Effector CD4-positive, alpha-beta T cell (primary cell): ENCODE results near the gene TMCO5A. TPM values are rescaled to one million over a fixed set of nuclear protein-coding genes. Genes with fewer than 3 reads are reported as not detected.
"Not testable (repeated sequence)": the region's sequence is repeated elsewhere in the genome, so short reads cannot be mapped to it uniquely, and the experiment has no call there.

ENCODE experiments used
- DNase-seq: peaks from one replicate; pipeline ENCODE4 v3.0.0-alpha.2; 2020
- total RNA-seq: gene quantifications from one replicate; lab custom pipeline; 2026; lab: John Stamatoyannopoulos, UW

The TMCO5A gene
- not detected for total RNA-seq

DNA sequence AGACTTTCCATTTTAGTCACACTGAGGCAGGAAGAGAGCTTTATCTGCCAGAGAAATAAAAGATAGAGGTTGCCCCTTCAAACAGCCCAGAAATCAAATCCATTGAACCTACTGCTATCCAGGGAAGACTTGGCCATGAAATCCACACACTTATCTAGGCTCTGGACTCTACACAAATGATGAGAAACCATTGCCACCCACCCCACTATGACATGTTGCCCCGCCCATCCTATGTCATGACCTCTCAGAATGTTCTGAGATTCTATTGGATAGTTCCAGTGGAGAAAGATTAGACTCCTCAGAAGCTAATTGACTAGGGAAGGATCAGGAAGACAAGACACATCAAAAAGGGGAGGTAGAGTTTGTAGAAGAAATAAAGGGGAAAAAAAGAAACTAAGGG lies at the start of gene TMCO5A:
Gene TMCO5A (plus strand): TSS at position 301 of the 400 bp plus-strand sequence. CDS start 1,684 bp downstream, outside the sequence.
- DNase-seq: no peak

GRCh38 chr15:37885651-37886050 lies 48.8 kb upstream of the TMCO5A start:
- no peak for DNase-seq

GRCh38 chr15:37888356-37888755 lies 46.1 kb upstream of the TMCO5A start:
- DNase-seq: no peak

- DNase-seq: no peak
These were observed 42.6 kb upstream of the TMCO5A start for GRCh38 chr15:37891766-37892368.

GRCh38 chr15:37893309-37893708 lies 41.1 kb upstream of the TMCO5A start:
- no peak for DNase-seq

- no peak for DNase-seq
These were observed 36.1 kb upstream of the TMCO5A start for GRCh38 chr15:37898362-37898761.

GRCh38 chr15:37900326-37901221 lies 33.9 kb upstream of the TMCO5A start:
- no peak for DNase-seq

DNA sequence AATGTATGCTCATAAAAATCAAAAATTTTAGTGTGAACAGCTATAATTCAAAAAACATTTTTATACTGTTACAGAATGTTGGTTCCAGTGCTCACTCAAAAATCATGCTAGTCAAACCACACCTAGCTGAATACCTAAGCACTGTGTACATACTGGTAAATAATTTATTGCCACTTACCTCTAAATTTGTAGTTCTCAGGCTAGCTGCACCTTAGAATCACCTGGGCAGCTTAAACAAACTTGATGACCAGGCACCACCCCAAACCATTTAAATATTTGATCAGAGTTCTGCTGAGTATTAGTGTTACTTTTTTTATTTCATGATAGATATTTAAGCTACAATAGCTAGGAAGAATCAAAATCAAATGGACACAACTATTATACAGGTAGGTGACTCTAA lies 32.3 kb upstream of the TMCO5A start:
- DNase-seq: no peak

DNA sequence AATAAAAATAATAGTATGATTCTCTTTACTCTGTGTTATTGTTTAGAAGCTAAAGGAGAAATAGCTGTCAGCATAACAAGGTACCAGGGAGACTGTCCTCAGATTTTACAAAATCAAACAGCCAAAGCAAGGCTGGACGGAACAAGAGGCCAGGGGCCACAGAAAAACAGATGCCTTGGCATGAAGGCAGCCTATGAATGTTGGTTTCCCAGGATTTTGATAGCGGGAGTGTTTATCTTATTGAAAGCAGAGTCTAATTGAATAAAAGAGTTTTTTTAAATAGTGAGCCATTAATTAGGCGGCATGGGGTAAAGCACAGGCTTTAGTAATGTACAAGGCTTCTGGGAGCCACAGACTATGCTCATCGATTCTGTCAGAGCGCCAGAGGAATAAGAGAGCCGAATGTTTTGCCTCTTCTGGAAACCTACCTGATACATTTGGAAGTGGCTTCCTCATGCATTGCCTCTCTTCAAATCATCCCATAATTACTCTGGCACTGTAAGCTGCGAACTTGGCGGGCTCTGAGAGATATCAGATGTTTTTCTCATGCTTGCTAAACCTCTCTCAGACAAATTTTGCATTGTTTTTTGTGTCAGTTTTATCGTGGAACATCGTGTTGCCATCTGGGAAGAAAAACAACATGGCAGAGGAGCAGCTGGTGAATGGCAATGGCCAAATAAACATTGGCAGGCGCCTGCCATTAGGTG lies 30.4 kb upstream of the TMCO5A start:
- DNase-seq: no peak

- DNase-seq: no peak
These were observed 27.3 kb upstream of the TMCO5A start for GRCh38 chr15:37907136-37907535.

GRCh38 chr15:37921527-37922385 lies 12.7 kb upstream of the TMCO5A start:
- DNase-seq: no peak

GRCh38 chr15:37926136-37926535 lies 8.3 kb upstream of the TMCO5A start:
- no peak for DNase-seq

- DNase-seq: no peak
These were observed 5.2 kb upstream of the TMCO5A start for GRCh38 chr15:37929238-37929637.

GRCh38 chr15:37931321-37931720 lies 3.1 kb upstream of the TMCO5A start:
- no peak for DNase-seq

- DNase-seq: no peak
These were observed 2.6 kb upstream of the TMCO5A start for GRCh38 chr15:37931868-37932267.

DNA sequence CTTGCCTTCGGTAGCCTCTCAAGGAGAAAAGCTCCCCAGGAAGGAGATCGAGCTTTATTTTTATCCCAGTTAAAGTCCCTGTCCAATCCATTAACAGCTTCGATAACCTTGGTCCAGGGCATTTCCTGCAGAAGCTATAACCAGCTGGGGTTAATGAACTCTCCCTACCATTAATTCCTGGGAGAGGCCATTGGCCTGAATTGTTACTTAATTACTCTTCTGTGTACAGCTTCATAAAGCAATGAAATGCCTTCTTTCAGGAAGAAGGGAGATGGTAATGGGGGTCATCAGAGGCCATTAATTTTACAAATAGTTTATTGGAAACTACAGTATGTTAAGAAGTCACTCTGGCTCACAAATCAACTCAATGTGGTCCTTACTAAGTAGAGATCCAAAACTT lies 1.9 kb upstream of the TMCO5A start:
- no peak for DNase-seq

DNA sequence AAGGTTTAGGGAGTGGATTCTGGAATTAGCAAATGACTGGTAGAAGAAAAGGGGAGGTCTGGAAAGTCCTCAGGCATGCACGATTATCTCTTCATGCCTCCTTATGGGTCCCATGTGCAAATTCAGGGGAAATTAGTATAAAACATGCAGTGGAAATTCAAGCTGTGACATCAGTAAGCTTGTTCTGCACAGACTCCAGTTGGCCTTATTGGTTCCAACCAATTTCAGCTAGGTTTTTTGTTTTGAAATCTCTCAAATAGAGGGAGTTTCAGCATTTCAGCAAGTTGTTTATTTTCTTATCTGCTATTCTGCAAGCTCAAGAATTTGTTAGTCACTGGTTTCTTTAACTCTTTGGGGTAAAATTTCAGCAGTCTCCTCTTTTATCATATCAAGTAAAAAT lies 774 bp upstream of the TMCO5A start:
- DNase-seq: no peak

DNA sequence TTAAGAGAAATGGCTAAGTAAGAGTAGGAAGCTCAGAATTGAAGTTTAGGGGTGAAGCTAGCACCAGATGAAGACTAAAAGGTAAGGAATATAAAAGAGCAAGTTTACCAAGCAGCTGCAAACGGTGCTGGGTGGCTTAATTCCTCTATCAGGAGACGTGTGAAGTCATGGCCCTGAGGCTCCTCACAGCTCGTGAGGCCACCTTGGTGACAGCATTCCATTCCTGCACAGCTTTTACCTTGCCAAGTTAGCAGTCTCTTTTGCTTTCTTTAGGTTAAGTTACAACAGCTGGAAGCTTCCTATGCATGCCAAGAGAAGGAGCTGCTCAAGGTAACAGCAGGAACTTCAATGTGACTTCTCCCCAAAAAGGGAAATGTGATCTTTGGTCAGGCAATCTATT lies 6.4 kb downstream of the TMCO5A start:
- no peak for DNase-seq

DNA sequence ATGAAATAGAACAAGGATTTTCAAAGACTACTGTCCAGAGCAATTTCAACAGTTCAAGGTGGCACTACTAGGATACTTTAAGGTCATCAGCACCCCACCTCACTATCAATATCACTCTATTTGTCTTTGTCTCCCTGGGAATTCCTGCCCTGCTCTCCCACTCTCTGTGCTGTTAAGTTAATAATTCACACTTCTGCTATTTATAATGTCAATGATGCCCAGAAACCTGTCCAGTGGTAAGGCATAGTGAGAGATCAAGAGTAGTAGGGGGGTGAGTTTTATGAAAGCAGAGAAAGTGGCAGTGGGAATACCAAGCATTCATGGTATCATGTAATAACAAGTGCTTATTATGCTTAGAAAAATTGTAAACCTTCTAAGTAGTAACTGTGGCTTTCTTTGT lies 7.3 kb downstream of the TMCO5A start:
- DNase-seq: no peak

GRCh38 chr15:37951999-37952398 lies 17.6 kb downstream of the TMCO5A start:
- DNase-seq: no peak

DNA sequence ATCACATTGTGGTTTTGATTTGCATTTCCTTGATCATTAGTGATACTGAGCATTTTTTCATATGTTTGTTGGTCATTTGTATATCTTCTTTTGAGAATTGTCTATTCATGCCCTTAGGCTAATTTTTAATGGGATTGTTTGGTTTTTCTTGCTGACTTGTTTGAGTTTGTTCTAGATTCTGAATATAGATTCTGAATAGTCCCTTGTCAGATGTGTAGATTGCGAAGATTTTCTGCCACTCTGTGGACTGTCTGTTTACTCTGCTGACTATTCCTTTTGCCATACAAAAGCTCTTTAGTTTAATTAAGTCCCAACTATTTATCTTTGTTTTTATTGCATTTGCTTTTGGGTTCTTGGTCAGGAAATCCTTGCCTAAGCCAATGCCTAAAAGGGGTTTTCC lies 26.3 kb downstream of the TMCO5A start:
- DNase-seq: not testable (repeated sequence)

GRCh38 chr15:37967788-37968187 lies 33.3 kb downstream of the TMCO5A start:
- no peak for DNase-seq

GRCh38 chr15:37973856-37974255 lies 39.4 kb downstream of the TMCO5A start:
- no peak for DNase-seq
